ENCODE results near the gene GIT2. TPM values are rescaled to one million over a fixed set of nuclear protein-coding genes. Genes with fewer than 3 reads are reported as not detected.
"Not testable (repeated sequence)": the region's sequence is repeated elsewhere in the genome, so short reads cannot be mapped to it uniquely, and the experiment has no call there.

Gene GIT2
- total RNA-seq, 1 donor from 2014 or later, result 50.5 TPM

- Histone ChIP-seq H3K4me3 (no peak overlapping the region), H3K36me3 (peaks cover 97% of the 10 kb centered on the region), H3K9me3 (replicated peaks) (no peaks in the 10 kb centered on the region), H3K27ac (replicated peaks) (peak overlapping the region; percentile 74), H3K4me1 (peaks cover 35% of the 10 kb centered on the region), H3K27me3 (ENCODE audit: low read depth) (no peaks in the 10 kb centered on the region)
- DNase-seq, result no peak
- peak; percentile 55 for TF ChIP-seq CTCF (IDR thresholded peaks at IDR 0.05; ENCODE audit: borderline replicate concordance)
- intact Hi-C loops (cut with micrococcal nuclease), result loop anchor here (2.0 kb wide), 1 partner anchor 29 kb away; no protein-coding TSS in a partner anchor
Measured at GRCh38 chr12:109934026-109934425, 62.1 kb downstream of the GIT2 start.

GRCh38 chr12:109932878-109933503 lies 63.2 kb downstream of the GIT2 start:
- Histone ChIP-seq H3K9me3 (replicated peaks) (no peaks in the 10 kb centered on the region), H3K27me3 (ENCODE audit: low read depth) (no peaks in the 10 kb centered on the region), H3K4me1 (peaks cover 31% of the 10 kb centered on the region), H3K27ac (replicated peaks) (peak overlapping the region; percentile 74), H3K4me3 (no peak overlapping the region), H3K36me3 (peaks cover 91% of the 10 kb centered on the region)
- TF ChIP-seq CTCF (IDR thresholded peaks at IDR 0.05; ENCODE audit: borderline replicate concordance), result no peak
- intact Hi-C loops (cut with micrococcal nuclease), result no loop called here
- DNase-seq, result peak; percentile 80

GRCh38 chr12:109931143-109931542 lies 65.0 kb downstream of the GIT2 start:
- no peak for TF ChIP-seq CTCF (IDR thresholded peaks at IDR 0.05; ENCODE audit: borderline replicate concordance)
- Histone ChIP-seq H3K4me3 (no peak overlapping the region), H3K9me3 (replicated peaks) (no peaks in the 10 kb centered on the region), H3K27ac (replicated peaks) (peak overlapping the region; percentile 74), H3K4me1 (peaks cover 23% of the 10 kb centered on the region), H3K27me3 (ENCODE audit: low read depth) (no peaks in the 10 kb centered on the region), H3K36me3 (peaks cover 81% of the 10 kb centered on the region)
- intact Hi-C loops (cut with micrococcal nuclease), result no loop called here
- DNase-seq, result no peak

GRCh38 chr12:109930028-109930800 lies 66.0 kb downstream of the GIT2 start:
- Histone ChIP-seq H3K36me3 (peaks cover 71% of the 10 kb centered on the region), H3K4me1 (peaks cover 23% of the 10 kb centered on the region)
- TF ChIP-seq CTCF (IDR thresholded peaks at IDR 0.05; ENCODE audit: borderline replicate concordance), result no peak

GRCh38 chr12:109929326-109929725 lies 66.8 kb downstream of the GIT2 start:
- intact Hi-C loops (cut with micrococcal nuclease); H3K4me3 ChIP-seq: not testable (repeated sequence)
- peaks cover 63% of the 10 kb centered on the region for H3K36me3 ChIP-seq

More at GRCh38 chr12:109930028-109930800, 66.0 kb downstream of the GIT2 start:
- no peak for DNase-seq
- no peak overlapping the region for H3K27ac ChIP-seq (replicated peaks)
- no peaks in the 10 kb centered on the region for H3K9me3 ChIP-seq (replicated peaks)
- intact Hi-C loops (cut with micrococcal nuclease), result no loop called here
- no peak overlapping the region for H3K4me3 ChIP-seq
- no peaks in the 10 kb centered on the region for H3K27me3 ChIP-seq (ENCODE audit: low read depth)

More at GRCh38 chr12:109929326-109929725, 66.8 kb downstream of the GIT2 start:
- H3K9me3 ChIP-seq (replicated peaks); DNase-seq; H3K27me3 ChIP-seq (ENCODE audit: low read depth); H3K27ac ChIP-seq (replicated peaks): not testable (repeated sequence)
- peaks cover 23% of the 10 kb centered on the region for H3K4me1 ChIP-seq
